ENCODE data around the gene FCN2. TPM values are rescaled to one million over a fixed set of nuclear protein-coding genes. Genes with fewer than 3 reads are reported as not detected.

The FCN2 gene
- total and polyA plus RNA-seq, 2 of the 4 experiments (the other 2 are of a cell fraction): not detected

DNA sequence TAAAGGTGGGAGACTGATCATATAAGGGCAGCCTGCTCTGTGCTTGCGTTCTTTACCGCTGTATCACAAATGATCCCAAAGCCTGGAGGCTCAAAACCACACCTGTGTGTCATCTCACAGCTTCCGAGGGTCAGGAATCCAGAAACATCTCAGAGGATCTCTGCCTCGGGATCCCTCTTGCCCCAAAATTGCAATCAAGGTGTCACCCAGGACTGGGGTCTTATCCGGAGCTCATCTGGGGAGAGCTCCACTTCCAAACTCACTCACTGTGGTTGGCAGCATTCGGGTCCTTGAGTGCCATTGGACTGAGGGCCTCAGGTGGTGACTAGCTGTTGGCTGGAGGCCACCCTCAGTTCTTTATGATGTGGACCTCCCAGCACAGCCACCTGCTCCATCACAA lies 26.7 kb upstream of the FCN2 start:
- H4K20me1 ChIP-seq (ENCODE audit: insufficient read depth, low read length): no peaks in the 10 kb centered on the region; the same call in 1 of the 2 replicates
- no peak overlapping the region for H2BK15ac ChIP-seq (ENCODE audit: low read depth, low read length)
- H3K23ac ChIP-seq (ENCODE audit: low read depth, low read length): no peak overlapping the region
- no peak for TF ChIP-seq SMC3 (IDR thresholded peaks at IDR 0.05; ENCODE audit: low read depth, low read length)
- TF ChIP-seq CHD1 (IDR thresholded peaks at IDR 0.05; ENCODE audit: low read depth, low read length): no peak
- TF ChIP-seq ELK1 (IDR thresholded peaks at IDR 0.05; ENCODE audit: borderline replicate concordance, low read depth, low read length): no peak
- no peak for TF ChIP-seq RFX5 (IDR thresholded peaks at IDR 0.05; ENCODE audit: low read depth, low read length)
- TF ChIP-seq MAZ (IDR thresholded peaks at IDR 0.05; ENCODE audit: borderline replicate concordance, low read depth, low read length): no peak
- no peak for TF ChIP-seq BHLHE40 (IDR thresholded peaks at IDR 0.05; ENCODE audit: low read depth, low read length)
- in situ Hi-C loops (cut with MboI; ENCODE audit: low sequenced_read_pairs) (no loop called here), intact Hi-C loops (cut with micrococcal nuclease) (no loop called here), dilution Hi-C loops (cut with HindIII; ENCODE audit: low sequenced_read_pairs, unreplicated experiment) (no loop called here)
- ATAC-seq (ENCODE audit: low read depth) (no peak), DNase-seq (no peak)
- peaks cover 3% of the 10 kb centered on the region; the same call in 1 of the 2 replicates for H3K9me1 ChIP-seq (ENCODE audit: insufficient read depth, low read length)
- no peak overlapping the region for H2BK20ac ChIP-seq (ENCODE audit: low read depth, low read length)
- no peak overlapping the region for H3K14ac ChIP-seq (replicated peaks; ENCODE audit: low read depth, low read length)
- BruUV-seq (replicated peaks): no TSS peak
- ChIA-PET POLR2A (ENCODE audit: unreplicated experiment) (no interaction called here), CTCF (no interaction called here)
- H3K27ac ChIP-seq (ENCODE audit: insufficient read depth, low read length): no peak overlapping the region
- H2BK120ac ChIP-seq (ENCODE audit: low read depth, low read length): no peak overlapping the region
- H4K8ac ChIP-seq (ENCODE audit: low read depth in 2 of 2, low read length in 2 of 2): no peak overlapping the region
- H4K91ac ChIP-seq (ENCODE audit: insufficient read depth, low read depth, low read length): no peak overlapping the region
- H3K4ac ChIP-seq (ENCODE audit: low read depth, low read length): no peak overlapping the region
- peaks cover 8% of the 10 kb centered on the region for H3K9me3 ChIP-seq (ENCODE audit: control insufficient read depth, insufficient read depth, low read length)
- H2AK5ac ChIP-seq (ENCODE audit: low read depth, low read length): no peak overlapping the region
- H2AK9ac ChIP-seq (replicated peaks; ENCODE audit: low read depth, low read length, poor library complexity): no peak overlapping the region
- H3K4me3 ChIP-seq (ENCODE audit: insufficient read depth, low read depth, low read length): no peak overlapping the region
- WGBS, 2 experiments (ENCODE audit: extremely low coverage in 2 of 2, insufficient read length in 1 of 2): 86% methylated on average over 2 of the region's 6 CpGs; no CpG with 5 or more reads in 1 of the 2 experiments
- no peaks in the 10 kb centered on the region for H3K27me3 ChIP-seq (ENCODE audit: control insufficient read depth, insufficient read depth, low read length)
- H3K36me3 ChIP-seq (ENCODE audit: control insufficient read depth, insufficient read depth, low read length): no peaks in the 10 kb centered on the region
- H2AFZ ChIP-seq (replicated peaks; ENCODE audit: low read length, poor library complexity): no peak overlapping the region
- H4K5ac ChIP-seq (ENCODE audit: low read depth, low read length): no peak overlapping the region
- H2BK5ac ChIP-seq (ENCODE audit: low read depth, low read length, poor library complexity, severe bottlenecking): no peak overlapping the region
- no peak overlapping the region for H3K9ac ChIP-seq (ENCODE audit: low read depth, low read length)
- no peak overlapping the region for H3K56ac ChIP-seq (ENCODE audit: extremely low read depth, insufficient read depth, low read length)
- no peaks in the 10 kb centered on the region for H3K79me1 ChIP-seq (ENCODE audit: low read depth in 1 of 2, low read length in 2 of 2)
- H3K18ac ChIP-seq (ENCODE audit: low read depth, low read length): no peak overlapping the region
- no peak overlapping the region for H3K4me2 ChIP-seq (ENCODE audit: low read depth, low read length)
- H3K4me1 ChIP-seq (ENCODE audit: control insufficient read depth, insufficient read depth, low read length): peaks cover 6% of the 10 kb centered on the region; the same call in 1 of the 2 replicates

Measured in IMR-90 (cell line).